ENCODE results near the gene CTBP2. TPM values are rescaled to one million over a fixed set of nuclear protein-coding genes. Genes with fewer than 3 reads are reported as not detected.
"Not testable (repeated sequence)": the region's sequence is repeated elsewhere in the genome, so short reads cannot be mapped to it uniquely, and the experiment has no call there.

CTBP2 gene
- total RNA-seq, 2 donors from 2014 or later, result 106 to 172 TPM

DNA sequence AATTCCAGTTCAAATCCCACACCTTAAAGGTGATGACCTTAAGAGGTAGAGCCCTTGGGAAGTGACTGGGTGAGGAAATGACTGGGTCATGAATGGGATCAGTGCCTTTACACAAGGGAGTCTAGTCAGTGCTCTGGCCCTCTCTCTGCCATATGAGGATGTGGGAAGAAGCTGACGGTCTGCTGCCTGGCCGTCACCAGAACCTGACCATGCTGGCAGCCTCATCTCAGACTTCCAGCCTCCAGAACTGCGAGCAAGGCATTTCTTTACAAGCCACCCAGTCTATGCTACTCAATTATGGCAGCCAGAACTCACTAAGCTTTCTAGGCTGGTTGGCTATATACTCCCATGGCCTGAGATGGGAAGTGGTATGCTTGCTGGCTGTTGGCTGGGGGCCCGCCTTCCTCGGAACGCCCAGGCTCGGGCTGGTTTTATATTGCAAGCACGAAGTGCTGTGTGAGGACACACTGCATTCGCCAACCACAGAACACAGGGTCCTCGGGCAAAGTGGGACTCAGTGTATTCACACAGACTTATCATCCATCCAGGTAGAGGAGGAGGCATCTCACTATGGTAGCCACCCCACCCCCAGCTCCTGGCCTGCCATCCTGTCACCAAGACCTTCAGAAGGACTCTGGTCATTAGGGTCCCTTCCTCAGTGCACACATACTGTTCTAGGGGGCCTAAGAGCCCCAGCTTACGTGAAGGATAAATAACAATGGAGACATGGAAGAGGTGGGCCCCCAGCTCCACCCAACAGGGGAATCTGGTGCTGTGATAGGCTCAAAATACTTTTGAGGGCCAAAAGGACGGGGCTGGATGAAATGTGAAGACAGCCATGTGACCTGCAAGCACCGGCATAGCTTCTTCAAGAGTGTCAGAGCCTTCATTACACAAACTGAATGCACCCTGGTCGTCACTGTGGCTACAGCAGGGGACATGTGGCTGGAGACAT, 169.4 kb downstream of the CTBP2 start:
- TF ChIP-seq, protein P1, sequence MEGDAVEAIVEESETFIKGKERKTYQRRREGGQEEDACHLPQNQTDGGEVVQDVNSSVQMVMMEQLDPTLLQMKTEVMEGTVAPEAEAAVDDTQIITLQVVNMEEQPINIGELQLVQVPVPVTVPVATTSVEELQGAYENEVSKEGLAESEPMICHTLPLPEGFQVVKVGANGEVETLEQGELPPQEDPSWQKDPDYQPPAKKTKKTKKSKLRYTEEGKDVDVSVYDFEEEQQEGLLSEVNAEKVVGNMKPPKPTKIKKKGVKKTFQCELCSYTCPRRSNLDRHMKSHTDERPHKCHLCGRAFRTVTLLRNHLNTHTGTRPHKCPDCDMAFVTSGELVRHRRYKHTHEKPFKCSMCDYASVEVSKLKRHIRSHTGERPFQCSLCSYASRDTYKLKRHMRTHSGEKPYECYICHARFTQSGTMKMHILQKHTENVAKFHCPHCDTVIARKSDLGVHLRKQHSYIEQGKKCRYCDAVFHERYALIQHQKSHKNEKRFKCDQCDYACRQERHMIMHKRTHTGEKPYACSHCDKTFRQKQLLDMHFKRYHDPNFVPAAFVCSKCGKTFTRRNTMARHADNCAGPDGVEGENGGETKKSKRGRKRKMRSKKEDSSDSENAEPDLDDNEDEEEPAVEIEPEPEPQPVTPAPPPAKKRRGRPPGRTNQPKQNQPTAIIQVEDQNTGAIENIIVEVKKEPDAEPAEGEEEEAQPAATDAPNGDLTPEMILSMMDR (IDR thresholded peaks at IDR 0.05), result no peak
- Histone ChIP-seq H3K27ac (no peak overlapping the region), H3K4me1 (no peaks in the 10 kb centered on the region), H3K36me3 (no peaks in the 10 kb centered on the region), H3K4me3 (no peak overlapping the region), H3K9ac (ENCODE audit: low read depth in 2 of 2, low read length in 2 of 2) (no peak overlapping the region), H3K9me3 (no peaks in the 10 kb centered on the region), H3K27me3 (no peaks in the 10 kb centered on the region)
- no peak for DNase-seq
- intact Hi-C loops (cut with DNase I), result loop anchor here (5.0 kb wide), 1 partner anchor 71 kb away; no protein-coding TSS in a partner anchor

DNA sequence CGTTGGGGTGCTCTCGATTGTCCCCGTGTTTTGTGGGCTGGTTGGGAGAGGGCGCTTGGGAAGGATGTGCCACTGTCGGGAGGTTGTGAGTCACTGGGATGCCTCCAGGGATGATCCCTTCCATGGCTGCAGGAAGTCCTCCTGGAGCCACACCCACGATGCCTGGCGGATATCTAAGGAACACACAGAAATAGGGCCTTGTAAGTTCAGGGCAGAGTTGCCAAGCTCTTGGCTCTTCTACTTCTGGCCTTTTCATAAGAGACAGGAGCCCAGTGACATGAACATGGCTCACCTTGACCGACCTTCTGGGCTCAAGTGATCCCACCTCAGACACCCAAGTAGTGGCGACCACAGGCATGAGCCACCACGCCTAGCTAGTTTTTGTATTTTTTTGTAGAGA, 170.8 kb downstream of the CTBP2 start:
- Histone ChIP-seq H3K4me1 (no peaks in the 10 kb centered on the region), H3K27ac (no peak overlapping the region), H3K9ac (ENCODE audit: low read depth in 2 of 2, low read length in 2 of 2) (no peak overlapping the region), H3K27me3 (no peaks in the 10 kb centered on the region), H3K36me3 (no peaks in the 10 kb centered on the region), H3K9me3 (no peaks in the 10 kb centered on the region), H3K4me3 (no peak overlapping the region)
- intact Hi-C loops (cut with DNase I), result no loop called here
- TF ChIP-seq, protein P1 (IDR thresholded peaks at IDR 0.05), result no peak
- DNase-seq, result no peak

DNA sequence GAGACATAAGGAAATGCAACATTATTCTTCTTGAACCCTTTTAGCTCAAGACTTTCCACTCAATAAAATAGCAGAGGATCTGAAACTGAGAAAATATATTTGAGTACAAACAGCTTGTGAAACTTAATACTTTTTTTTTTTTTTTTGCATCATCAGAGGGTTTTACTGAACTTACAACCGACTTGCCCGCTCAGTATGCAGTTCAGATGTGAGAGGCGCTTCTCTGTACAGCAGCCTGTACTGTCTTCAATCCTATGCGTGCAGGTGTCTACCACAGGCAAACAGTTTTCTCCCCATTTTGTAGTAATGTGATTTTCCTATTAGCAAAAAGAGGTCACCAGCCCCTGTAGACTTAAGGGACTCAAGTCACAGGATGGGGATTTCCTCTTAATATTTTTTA, 171.6 kb downstream of the CTBP2 start:
- H3K27me3 ChIP-seq; H3K4me1 ChIP-seq; DNase-seq; H3K9me3 ChIP-seq; H3K9ac ChIP-seq (ENCODE audit: low read depth in 2 of 2, low read length in 2 of 2); H3K27ac ChIP-seq; intact Hi-C loops (cut with DNase I); H3K36me3 ChIP-seq; H3K4me3 ChIP-seq: not testable (repeated sequence)

DNA sequence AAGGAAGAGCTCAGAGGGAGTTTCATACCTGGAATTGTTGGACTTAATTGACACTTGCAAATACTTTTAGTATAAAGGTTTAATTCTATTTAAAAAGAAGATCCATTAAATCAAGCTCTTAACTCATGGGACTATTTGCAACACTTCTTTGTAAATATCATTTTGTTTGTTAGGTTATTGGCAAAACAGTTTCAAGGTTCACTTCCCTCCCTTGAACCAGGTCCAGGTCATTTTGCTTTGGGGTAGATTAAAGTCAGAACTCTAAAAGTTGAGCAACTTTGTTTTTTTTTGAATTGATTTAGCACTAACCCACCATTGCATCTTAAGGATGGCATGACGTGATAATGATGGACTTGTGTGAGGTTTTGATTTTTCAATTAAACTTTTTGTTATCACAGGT, 172.6 kb downstream of the CTBP2 start:
- H3K9me3 ChIP-seq, result no peaks in the 10 kb centered on the region
- TF ChIP-seq, protein P1 (IDR thresholded peaks at IDR 0.05), result no peak
- no peak for DNase-seq
- H3K27me3 ChIP-seq, result no peaks in the 10 kb centered on the region
- H3K36me3 ChIP-seq, result no peaks in the 10 kb centered on the region
- H3K4me3 ChIP-seq, result no peak overlapping the region
- intact Hi-C loops (cut with DNase I), result no loop called here
- H3K9ac ChIP-seq (ENCODE audit: low read depth in 2 of 2, low read length in 2 of 2), result no peak overlapping the region
- H3K4me1 ChIP-seq, result no peaks in the 10 kb centered on the region
- no peak overlapping the region for H3K27ac ChIP-seq

DNA sequence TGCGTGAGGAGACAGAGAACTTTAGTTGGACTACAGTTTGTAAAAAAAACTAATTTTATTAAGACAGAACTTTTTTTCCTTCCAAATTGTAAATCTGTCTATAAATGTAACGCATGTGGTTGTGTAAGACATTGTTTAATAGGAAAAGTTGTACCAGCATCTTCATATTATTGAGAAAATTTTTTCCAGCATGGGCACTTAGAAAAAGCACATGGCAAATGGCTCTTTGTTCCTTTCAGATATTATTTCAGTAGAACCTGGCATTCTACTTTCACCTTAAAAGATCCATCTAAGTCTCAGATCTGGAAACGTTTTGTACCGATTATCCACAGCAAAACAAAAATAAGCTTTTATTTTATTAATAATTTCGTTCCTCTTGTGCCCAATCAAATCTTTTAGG, 175.2 kb downstream of the CTBP2 start:
- no peaks in the 10 kb centered on the region for H3K36me3 ChIP-seq
- no peaks in the 10 kb centered on the region for H3K27me3 ChIP-seq
- DNase-seq, result no peak
- TF ChIP-seq, protein P1 (IDR thresholded peaks at IDR 0.05), result no peak
- H3K9me3 ChIP-seq, result no peaks in the 10 kb centered on the region
- H3K4me3 ChIP-seq, result no peak overlapping the region
- no peaks in the 10 kb centered on the region for H3K4me1 ChIP-seq
- no peak overlapping the region for H3K27ac ChIP-seq
- intact Hi-C loops (cut with DNase I), result no loop called here
- H3K9ac ChIP-seq (ENCODE audit: low read depth in 2 of 2, low read length in 2 of 2), result no peak overlapping the region

DNA sequence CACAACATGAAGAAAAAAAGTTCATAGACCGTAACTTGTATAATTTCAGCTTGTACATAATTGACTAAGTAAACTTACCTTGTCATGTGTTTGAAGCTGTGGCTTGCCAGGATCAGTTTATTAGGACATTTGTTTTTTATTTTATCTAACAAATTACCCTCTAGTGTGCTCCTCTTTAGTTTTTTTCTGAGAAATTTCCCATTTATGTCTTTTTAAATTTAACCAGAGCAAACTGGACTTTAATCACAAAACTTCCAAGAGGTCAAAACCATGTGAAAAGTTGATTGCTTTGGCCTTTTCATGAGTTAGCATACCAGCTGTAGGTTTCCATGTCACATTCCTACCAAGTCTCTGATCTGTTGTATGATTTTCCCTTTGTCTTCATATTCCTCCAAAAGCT, 176.0 kb downstream of the CTBP2 start:
- Histone ChIP-seq H3K27ac (no peak overlapping the region), H3K9ac (ENCODE audit: low read depth in 2 of 2, low read length in 2 of 2) (no peak overlapping the region), H3K9me3 (no peaks in the 10 kb centered on the region), H3K4me3 (no peak overlapping the region), H3K4me1 (no peaks in the 10 kb centered on the region), H3K27me3 (no peaks in the 10 kb centered on the region), H3K36me3 (no peaks in the 10 kb centered on the region)
- intact Hi-C loops (cut with DNase I), result no loop called here
- TF ChIP-seq, protein P1 (IDR thresholded peaks at IDR 0.05), result no peak
- no peak for DNase-seq
